GM18502 (cell line): ENCODE measurements around the gene TBL3.
"Not testable (repeated sequence)": the region's sequence is repeated elsewhere in the genome, so short reads cannot be mapped to it uniquely, and the experiment has no call there.

ENCODE experiments used
- ATAC-seq: cut with Tn5 transposase; IDR thresholded peaks from one replicate; pipeline ENCODE4 v1.9.1; 2021; ENCODE audit warnings: mild to moderate bottlenecking; ENCODE audit not compliant: unreplicated experiment, poor library complexity

Gene TBL3

DNA sequence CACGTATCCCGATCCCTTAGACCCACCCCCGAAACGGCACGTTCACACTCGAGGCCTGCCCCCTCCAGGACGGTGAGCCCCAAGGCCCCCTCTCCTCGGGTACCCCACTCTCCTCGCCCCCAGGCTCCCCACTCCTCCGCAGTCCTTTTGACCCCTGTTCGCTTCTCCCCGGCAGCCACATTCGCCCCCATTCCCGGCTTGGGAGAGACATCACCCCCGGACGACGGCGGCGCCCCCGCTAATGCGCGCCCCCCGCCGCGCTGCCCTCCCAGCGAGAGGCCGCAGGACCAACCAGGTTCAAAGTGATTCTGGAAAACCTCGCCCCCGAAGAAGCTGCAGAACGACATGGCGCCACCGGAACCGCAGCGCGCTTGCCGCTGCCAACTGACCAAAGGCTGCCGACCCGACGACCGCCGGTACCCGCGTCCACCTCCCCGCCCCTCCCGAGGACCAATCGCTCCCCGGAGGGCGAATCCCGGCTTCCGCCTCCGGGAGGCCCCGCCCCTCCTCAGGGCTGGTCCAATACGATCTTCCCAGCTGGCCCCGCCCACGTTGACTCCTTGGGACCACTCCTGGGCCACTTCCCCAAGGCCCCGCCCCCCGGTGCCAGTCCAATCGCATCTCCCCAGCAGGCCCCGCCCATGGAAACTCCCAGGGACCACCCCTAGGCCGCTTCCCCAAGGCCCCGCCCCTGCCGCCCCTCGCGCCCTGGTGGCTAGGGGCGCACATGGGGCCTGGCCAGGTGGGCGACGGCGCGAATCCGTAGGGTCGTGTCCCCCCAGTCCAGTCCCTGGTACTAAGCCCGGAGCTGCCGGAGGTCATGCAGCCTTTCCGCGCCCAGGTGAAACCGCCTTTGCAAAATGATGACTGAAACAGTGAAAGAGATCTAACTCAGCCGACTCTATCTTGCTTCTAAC, 28.8 kb upstream of the TBL3 start, which contains the start of gene MSRB1:
Gene MSRB1 (minus strand): TSS at position 390 of the 917 bp plus-strand sequence. CDS start 43 bp downstream, at position 347.
- peak; percentile 91 for ATAC-seq

DNA sequence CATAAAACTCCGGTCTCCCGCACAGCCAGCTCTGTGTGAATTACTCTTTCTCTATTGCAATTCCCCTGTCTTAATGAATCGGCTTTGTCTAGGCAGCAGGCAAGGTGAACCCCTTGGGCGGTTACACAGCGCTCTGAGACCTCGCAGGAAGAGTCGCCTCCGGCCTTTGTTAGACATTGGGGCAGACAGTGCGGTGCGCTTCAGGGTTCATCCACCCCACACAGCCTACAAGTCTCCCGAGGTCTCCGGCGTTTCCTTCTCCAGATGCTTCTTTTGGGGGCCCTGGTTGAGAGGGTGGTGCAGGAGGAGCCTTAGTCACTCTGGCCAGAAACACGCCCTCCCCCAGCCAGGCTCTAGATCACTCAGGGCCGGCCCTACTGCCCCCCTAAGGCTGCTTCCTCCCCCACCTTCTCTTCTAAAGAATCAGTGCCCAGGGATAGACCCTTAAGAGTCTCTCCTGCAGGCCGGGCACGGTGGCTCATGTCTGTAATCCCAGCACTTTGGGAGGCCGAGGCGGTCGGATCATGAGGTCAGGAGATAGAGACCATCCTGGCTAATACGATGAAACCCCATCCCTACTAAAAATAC, 27.1 kb upstream of the TBL3 start:
- ATAC-seq: no peak

DNA sequence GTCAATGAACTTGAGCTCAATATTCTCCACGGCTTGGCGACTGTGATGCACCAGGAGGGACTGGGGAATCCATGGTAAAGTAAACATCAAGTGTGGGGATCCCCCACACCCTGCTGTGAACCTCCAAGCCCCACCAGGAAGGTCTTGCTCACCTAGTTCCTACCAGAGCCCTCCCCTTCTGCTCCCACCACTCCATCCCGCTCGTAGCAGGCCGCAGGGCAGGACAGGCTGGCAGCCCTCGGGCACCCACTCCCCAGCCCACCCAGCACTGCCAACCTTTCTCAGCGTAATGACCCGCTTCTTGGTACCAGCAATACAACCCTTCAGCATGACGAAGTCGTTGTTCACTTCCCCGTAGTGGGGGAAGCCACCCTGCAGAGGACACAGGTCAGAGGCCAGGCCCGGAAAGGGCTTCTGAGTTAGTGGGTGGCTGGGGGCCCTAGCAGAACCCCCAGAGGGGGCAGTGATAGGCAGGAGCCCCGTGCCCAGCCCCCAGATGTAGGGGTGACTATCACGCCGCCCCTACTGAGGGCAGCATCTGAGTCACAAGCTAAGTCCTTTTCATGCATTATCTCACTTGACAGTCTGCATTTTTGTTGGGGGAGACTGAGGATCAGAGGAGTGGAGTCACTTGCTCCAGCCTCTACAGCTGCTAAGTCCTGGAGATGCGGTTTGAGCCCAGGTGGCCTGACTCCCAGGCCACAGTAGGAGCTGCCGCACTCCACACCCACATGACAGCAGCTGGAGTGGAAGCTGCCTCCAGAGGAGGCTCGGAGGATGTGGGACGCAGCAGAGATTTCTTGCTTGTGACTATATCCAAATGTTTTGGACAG, 26.1 kb upstream of the TBL3 start:
- no peak for ATAC-seq

DNA sequence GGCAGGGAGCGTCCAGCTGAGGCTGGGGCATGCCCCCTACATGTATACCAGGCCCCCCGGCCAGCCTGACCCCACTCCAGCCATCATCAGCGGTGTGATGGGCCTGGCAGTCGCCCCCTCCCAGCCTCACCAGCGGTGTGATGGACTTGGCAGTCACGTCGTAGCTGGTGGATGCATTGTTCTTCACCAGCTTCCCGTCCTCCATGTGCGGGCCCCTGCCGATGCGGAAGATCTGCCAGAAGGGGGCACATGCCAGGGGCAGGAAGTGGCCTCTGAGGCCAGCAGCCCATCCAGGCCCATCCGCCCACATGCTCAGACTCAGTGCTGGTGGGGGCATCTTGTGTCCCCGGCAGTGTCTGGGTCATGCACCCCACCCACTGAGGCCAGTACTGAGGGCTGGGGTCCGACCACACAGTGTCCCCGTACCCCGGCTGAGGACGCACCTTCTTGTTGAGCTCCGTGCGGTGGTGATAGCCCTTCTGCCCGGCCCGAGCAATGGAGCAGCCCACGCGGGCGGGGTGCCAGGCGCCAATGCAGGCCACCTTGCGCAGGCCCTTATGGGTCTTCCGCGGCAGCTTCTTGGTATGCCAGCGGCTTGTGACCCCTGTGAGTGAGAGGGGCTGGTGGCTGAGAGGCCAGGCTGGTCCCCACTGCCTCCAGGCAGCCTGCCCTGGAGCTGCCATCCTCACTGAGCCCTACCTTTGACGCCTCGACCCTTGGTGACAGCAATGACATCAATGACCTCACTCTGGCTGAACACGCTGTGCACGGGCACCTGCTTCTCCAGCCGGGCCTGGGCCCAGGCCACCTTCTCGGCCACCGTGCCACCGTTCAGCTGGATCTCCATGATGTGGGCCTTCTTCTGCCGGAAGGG, 25.1 kb upstream of the TBL3 start:
- no peak for ATAC-seq

DNA sequence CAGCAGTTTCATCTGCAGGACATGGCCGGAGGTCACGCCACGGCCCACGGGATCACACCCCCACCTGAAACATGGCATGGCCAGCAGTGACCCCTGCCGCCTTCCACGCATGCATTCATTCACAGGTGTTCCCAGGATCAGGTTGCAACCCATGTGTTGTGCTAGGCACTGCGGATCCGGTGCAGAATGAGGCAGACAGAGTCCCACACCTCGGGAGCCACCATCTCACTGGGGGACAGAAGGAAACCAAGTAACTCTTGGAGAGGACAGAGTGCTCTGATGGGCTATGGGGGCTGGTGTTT, 24.5 kb upstream of the TBL3 start:
- ATAC-seq: no peak

DNA sequence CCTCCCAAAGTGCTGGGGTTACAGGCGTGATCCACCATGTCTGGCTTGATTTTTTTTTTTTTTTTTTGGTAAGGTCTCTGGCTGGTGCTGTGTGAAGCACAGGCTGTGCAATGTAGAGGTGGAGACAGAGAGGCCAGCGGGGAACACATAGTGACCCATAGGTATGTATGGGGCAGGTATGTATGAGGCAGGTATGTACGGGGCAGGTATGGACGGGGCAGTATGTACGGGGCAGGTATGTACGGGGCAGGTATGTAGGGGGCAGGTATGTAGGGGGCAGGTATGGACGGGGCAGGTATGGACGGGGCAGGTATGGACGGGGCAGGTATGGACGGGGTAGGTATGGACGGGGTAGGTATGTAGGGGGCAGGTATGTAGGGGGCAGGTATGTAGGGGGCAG, 22.3 kb upstream of the TBL3 start:
- no peak for ATAC-seq

DNA sequence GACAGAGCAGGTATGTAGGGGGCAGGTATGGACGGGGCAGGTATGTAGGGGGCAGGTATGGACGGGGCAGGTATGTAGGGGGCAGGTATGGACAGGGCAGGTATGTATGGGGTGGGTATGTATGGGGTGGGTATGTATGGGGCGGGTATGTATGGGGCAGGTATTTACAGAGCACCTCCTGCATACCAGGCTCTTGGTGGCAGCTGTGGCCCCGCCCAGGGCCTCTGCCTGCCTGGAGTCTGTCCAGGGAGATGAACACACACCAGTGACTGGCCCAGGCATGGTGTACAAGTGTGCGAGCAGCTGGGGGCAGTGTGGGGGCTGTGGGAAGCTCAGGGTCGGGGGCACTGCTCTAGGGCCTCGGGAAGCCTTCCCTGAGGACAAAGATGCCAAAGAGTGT, 21.8 kb upstream of the TBL3 start:
- ATAC-seq: no peak

DNA sequence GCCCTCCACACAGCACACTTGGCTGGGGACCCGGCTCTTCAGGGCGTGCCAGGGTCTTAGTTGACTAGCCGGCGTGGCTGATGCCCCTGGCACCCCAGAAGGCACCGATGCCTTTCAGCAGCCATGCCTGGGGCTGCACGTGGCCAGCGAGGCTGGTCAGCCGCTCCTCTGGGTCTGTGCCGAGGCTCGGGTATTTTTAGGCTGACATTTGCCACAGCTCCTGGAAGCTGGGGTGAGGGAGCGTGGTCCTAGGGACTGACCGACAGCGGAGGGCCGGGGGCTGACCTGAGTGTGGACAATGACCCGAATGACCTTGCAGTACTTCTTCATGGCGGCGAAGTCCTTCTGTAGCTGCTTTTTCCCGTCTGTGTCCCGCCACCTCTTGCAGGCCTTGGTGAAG, 21.3 kb upstream of the TBL3 start:
- ATAC-seq: no peak

DNA sequence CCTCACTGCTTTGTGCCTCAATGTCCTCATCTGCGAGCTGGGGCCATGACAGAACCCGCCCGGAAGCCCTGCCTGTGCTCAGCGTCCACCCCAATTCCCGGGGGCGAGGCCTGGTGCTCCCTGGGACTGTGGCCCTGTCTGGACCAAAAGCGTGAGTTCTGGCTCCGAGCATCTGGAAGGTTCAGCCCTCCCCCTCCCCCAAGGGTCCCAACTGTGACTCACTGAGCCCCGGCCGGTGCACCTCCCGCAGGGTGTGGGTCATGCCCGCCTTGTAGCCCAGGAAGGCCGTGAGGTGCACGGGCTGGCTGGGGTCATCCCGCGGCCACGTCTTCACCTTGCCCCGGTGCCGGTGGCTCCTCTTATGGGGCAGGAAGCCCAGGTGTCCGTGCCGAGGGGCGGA, 18.1 kb upstream of the TBL3 start:
- no peak for ATAC-seq

DNA sequence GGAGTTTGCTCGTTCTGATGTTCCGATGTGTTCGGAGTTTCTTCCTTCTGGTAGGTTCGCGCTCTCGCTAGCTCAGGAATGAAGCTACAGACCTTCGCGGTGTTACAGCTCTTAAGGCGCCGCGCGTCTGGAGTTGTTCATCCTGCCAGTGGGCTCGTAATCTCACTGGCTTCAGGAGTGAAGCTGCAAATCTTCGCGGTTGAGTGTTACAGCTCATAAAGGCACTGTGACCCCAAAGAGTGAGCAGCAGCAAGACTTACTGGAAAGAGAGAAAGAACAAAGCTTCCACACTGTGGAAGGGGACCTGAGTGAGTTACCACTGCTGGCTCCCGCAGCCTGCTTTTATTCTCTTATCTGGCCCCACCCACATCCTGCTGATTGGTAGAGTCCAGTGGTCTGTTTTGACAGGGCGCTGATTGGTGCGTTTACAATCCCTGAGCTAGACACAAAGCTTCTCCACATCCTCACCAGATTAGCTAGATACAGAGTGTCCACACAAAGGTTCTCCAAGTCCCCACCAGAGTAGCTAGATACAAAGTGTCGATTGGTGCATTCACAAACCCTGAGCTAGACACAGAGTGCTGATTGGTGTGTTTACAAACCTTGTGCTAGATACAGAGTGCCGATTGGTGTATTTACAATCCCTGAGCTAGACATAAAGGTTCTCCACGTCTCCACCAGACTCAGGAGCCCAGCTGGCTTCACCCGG, 14.3 kb upstream of the TBL3 start:
- not testable (repeated sequence) for ATAC-seq

DNA sequence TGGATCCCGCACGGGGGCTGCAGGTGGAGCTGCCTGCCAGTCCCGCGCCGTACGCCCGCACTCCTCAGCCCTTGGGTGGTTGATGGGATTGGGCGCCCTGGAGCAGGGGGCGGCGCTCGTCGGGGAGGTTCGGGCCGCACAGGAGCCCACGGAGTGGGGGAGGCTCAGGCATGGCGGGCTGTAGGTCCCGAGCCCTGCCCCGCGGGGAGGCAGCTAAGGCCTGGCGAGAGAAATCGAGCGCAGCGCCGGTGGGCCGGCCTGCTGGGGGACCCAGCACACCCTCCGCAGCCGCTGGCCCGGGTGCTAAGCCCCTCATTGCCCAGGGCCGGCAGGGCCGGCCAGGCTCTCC, 13.7 kb upstream of the TBL3 start:
- not testable (repeated sequence) for ATAC-seq

DNA sequence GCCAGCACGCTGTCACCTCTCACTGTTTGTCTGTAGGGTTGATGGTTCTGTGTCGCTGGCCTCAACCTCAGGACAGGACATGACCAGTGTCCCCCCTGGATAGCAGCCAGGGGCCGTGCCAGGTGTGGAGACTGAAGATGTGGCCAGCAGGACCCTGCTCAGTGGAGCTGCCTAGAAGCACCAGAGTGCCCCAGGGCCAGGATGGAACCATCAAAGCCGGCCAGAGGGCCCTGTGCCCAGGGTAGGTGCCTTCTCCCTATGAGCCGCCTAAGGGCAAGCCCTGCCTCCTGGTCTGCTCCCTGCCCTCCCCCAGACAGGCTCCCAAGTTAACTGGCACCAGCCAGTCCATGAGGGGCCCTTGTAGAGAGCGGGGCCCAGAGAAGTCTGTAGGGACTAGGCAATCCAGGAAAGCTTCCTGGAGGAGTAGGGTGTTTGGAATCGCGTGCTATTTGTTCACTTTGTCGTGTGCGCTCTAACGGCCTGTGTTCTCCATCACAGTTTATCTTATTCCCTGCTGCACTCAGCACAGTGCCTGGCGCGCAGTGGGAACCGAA, 13.1 kb upstream of the TBL3 start:
- ATAC-seq: peak; percentile 6

DNA sequence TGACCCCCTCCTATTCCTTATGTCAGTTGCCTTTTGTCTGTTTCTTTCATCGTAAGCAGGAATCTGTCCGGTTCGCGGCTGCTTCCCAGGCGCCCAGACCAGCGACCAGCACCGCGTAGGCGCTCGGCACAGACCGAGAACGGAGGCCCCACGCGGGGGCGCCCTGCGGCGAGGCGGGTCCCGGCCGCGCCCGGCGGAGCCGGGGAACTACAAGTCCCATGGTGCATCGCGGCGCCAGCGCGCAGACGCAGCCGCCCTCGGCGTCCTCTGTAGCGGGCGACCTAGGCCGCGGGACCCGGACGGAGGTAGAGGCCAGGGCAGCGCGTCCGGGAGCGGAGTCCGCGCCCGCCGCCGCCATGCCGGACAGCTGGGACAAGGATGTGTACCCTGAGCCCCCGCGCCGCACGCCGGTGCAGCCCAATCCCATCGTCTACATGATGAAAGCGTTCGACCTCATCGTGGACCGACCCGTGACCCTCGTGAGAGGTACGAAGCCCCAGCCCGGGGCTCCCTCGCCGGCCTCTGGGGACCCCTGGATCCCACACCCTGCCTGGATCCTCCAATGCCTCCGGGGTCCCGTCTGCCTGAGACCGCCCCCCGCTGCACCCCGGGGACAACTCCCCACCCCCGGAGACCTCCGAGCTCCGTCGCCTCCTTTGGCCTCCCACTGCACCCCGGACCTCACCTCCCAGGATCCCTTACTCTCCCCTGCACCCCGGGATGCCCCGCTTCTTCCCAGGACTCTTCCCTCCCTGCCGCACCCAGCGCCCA, 12.4 kb upstream of the TBL3 start, which contains the start of gene NDUFB10:
Gene NDUFB10 (plus strand): TSS at position 270 of the 771 bp plus-strand sequence. CDS start 87 bp downstream, at position 357.
- ATAC-seq: peak; percentile 72

DNA sequence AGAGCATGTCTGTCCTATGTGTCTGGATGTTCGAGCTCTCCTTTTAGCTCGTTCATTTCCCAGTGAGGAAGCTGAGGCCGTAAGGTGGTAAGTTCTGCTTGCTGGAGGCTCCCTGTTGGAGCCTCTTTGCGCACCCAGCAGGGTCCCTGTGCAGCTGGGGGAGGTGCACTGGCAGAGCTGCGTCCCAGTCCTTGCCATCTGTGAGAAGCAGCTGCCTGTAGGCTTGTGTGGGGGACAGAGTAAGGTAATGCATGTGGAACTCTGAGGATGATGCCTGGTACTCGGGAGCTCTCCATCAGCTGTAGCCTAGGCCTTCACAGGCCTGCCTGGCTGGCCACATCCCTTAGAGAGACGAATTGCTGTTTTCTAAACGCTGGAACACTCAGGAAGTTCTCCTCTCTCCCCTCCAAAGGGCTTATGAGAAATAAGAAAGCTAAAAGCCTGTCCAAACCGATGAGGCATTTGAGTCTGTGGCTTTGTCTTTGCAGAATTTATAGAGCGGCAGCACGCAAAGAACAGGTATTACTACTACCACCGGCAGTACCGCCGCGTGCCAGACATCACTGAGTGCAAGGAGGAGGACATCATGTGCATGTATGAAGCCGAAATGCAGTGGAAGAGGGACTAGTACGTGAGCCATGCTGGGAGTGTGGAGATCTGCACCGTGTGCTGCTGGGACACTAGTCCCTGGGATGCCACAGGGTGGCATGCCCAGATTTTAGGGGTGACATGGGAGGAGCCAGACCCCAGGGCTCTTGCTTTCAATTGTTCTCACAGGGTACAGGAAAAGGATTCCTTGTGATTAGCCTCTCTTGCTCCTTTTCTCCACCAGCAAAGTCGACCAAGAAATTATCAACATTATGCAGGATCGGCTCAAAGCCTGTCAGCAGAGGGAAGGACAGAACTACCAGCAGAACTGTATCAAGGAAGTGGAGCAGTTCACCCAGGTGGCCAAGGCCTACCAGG, 10.9 kb upstream of the TBL3 start:
- no peak for ATAC-seq

DNA sequence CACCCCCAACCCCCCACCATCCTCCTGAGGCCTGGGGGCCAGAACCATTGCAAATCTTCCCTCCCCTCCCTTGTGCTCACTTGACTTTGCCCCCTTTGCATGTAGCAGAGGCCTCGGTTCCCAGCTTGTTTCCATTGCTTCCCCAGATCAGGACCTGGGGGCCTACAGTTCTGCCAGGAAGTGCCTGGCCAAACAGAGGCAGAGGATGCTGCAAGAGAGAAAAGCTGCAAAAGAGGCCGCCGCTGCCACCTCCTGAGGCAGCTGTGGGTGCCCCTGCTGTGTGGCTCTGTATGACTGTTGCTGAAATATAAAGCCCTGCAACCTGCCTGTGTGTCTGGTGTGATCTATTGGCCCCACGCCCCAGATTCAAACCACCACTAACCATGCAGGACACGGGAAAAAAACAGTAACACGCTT, 10.2 kb upstream of the TBL3 start:
- no peak for ATAC-seq

DNA sequence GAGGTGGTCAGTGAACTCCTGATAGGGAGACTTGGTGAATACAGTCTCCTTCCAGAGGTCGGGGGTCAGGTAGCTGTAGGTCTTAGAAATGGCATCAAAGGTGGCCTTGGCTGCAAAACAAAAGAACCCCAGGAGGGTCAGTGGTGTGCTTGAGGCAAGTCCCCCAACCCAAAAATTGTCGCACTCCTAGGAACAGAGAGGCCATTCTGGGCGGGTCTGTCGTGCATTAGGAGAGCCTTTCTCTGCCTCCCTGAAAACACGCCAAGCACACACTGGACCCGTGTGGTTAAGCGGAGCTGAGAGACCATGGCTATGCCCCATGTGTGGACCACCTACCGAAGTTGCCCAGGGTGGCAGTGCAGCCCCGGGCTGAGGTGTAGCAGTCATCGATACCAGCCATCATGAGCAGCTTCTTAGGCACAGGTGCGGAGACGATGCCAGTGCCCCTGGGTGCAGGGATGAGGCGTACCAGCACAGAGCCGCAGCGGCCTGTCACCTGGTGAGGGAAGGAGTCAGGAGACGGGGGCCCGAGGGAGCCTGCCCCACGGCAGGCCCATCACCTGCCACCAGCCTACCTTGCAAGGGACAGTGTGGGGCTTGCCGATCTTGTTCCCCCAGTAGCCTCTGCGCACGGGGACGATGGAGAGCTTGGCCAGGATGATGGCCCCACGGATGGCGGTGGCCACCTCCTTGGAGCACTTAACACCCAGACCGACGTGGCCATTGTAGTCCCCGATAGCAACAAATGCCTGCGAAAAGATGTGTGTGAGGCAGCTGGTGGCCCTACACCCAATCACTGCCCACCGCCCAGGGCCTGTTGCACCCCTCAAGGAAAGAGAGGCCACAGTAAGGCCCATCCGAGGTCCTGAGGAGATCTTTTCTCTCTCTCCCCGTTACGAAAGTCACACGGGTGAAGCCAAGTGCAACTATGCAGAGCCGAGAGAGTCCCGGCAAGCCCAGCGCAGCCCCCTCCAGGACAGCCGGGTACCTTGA, 9.4 kb upstream of the TBL3 start:
- ATAC-seq: not testable (repeated sequence)
